ENCODE data around the gene BLZF1.
A peak's percentile ranks its signal among the peaks of the same experiment; 100 is the strongest.
"Not testable (repeated sequence)": the region's sequence is repeated elsewhere in the genome, so short reads cannot be mapped to it uniquely, and the experiment has no call there.

Gene BLZF1

DNA sequence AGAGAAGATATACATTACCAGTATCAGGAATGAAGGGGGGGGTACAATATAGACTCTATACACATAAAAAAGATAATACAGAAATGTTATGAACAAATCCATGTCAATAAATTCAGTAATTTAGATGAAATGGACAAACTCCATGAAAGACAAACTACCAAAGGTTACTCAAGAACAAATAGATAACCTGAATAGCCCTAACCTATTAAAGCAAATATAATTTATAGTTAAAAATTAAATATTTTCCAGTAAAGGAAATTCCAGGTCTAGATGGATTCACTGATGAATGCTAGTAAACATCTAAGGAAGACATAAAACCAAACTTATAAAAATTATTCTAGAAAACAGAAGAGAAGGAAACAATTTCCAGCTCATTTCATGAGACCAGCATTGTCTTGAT lies 13.2 kb downstream of the BLZF1 start:
- no peak overlapping the region for H3K4me3 ChIP-seq (replicated peaks in 1 of 2; ENCODE audit: low read depth in 2 of 2, low read length in 2 of 2)
- TF ChIP-seq CTCF (IDR thresholded peaks at IDR 0.05; ENCODE audit: low read depth, low read length): no peak
- DNase-seq (ENCODE audit: low read depth in 2 of 2): no peak

- DNase-seq (ENCODE audit: low read depth in 2 of 2): no peak
- TF ChIP-seq CTCF (IDR thresholded peaks at IDR 0.05; ENCODE audit: low read depth, low read length): no peak
- H3K4me3 ChIP-seq (replicated peaks in 1 of 2; ENCODE audit: low read depth in 2 of 2, low read length in 2 of 2): no peak overlapping the region
These were observed 15.5 kb downstream of the BLZF1 start for GRCh38 chr1:169383449-169383848.

DNA sequence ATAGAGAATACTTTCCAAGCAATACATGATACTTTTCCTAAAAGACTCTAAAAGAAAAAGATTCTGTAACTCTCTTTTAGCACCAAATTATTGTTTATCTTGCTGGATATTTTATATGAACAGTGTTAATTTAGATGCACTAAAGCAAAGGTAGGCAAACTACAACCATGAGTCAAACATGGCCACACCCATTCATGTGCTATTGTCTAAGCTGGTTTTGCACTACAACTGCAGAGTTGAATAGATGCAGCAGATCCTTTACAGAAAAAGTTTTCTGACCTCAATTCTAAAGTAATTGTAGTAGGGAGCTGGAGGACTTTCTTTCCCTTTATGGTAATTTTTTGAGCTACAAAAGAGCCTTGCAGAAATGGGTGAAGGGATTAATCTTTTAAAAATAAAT lies 19.4 kb downstream of the BLZF1 start:
- H3K4me3 ChIP-seq (replicated peaks in 1 of 2; ENCODE audit: low read depth in 2 of 2, low read length in 2 of 2): no peak overlapping the region
- TF ChIP-seq CTCF (IDR thresholded peaks at IDR 0.05; ENCODE audit: low read depth, low read length): no peak
- no peak for DNase-seq (ENCODE audit: low read depth in 2 of 2)

DNA sequence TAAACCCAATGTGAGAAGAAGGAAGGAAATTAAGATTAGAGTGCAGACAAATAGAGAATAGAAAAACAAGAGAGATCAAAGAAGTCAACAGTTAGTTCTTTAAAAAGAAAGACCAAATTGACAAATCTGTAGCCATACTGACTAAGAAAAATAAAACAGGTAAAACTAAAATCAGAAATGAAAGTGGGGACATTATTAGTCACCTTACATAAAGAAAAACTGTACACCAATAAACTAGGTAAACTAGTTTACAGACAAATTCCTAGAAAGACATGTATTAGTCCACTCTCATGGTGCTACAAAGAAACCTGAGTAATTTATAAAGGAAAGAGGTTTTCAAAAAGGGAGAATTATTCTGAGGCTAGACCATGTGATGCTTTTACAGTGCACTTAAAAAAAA lies 22.3 kb downstream of the BLZF1 start:
- no peak for DNase-seq (ENCODE audit: low read depth in 2 of 2)
- no peak overlapping the region for H3K4me3 ChIP-seq (replicated peaks in 1 of 2; ENCODE audit: low read depth in 2 of 2, low read length in 2 of 2)
- TF ChIP-seq CTCF (IDR thresholded peaks at IDR 0.05; ENCODE audit: low read depth, low read length): no peak

DNA sequence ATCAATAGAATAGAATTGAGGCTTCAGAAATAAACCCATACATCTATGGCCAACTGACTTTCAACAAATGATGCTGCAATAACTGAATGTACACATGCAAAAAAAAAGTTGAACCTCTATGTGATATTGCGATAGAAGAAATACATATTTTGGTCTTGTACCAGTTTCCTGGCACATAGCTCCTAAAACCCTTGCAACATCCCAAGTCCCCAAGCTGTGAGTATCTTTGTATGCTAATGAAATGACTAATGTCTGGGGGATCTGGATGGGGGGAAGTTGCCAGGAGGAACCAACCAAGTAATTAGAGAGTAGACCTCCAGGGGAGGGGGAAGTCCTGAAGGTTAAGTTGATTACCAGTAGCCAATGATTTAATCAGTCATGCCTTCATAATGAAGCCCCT lies 24.4 kb downstream of the BLZF1 start:
- peak; percentile 18 to 55 for DNase-seq (ENCODE audit: low read depth in 2 of 2)
- no peak overlapping the region for H3K4me3 ChIP-seq (replicated peaks in 1 of 2; ENCODE audit: low read depth in 2 of 2, low read length in 2 of 2)
- no peak for TF ChIP-seq CTCF (IDR thresholded peaks at IDR 0.05; ENCODE audit: low read depth, low read length)

DNA sequence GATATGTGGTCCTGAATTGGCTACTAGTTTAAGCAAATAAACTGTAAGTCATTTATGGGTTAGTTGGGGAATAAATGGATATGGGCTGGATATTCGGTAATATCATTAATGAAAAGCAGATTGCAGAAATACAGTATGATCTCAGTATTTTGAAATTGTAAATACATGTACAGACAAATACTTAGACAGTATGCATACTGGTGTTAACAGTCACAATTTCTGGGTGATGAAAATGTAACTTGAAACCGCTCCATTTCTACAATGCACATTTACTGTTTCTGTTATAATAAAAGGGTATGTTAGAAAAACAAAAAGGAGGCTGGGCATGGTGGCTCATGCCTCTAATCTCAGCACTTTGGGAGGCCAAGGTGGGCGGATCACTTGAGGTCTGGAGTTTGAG lies 28.0 kb downstream of the BLZF1 start:
- no peak for DNase-seq (ENCODE audit: low read depth in 2 of 2)
- no peak for TF ChIP-seq CTCF (IDR thresholded peaks at IDR 0.05; ENCODE audit: low read depth, low read length)

DNA sequence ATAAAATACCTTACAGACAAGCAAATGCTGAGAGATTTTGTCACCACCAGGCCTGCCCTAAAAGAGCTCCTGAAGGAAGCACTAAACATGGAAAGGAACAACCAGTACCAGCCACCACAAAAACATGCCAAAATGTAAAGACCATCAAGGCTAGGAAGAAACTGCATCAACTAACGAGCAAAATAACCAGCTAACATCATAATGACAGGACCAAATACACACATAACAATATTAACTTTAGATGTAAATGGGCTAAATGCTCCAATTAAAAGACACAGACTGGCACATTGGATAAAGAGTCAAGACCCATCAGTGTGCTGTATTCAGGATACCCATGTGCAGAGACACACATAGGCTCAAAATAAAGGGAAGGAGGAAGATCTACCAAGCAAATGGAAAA lies 34.6 kb downstream of the BLZF1 start:
- DNase-seq (ENCODE audit: low read depth in 2 of 2); H3K4me3 ChIP-seq (replicated peaks in 1 of 2; ENCODE audit: low read depth in 2 of 2, low read length in 2 of 2): not testable (repeated sequence)

More for the DNA sequence above, 28.0 kb downstream of the BLZF1 start:
- no peak overlapping the region for H3K4me3 ChIP-seq (replicated peaks in 1 of 2; ENCODE audit: low read depth in 2 of 2, low read length in 2 of 2)

DNA sequence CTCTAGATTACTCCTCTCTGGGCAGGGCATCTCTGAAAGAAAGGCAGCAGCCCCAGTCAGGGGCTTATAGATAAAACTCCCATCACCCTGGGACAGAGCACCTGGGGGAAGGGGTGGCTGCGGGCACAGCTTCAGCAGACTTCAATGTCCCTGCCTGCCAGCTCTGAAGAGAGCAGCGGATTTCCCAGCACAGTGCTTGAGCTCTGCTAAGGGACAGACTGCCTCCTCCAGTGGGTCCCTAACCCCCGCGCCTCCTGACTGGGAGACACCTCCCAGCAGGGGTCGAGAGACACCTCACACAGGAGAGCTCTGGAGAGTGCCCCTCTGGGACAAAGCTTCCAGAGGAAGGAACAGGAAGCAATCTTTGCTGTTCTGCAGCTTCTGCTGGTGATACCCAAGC lies 40.3 kb downstream of the BLZF1 start:
- not testable (repeated sequence) for H3K4me3 ChIP-seq (replicated peaks in 1 of 2; ENCODE audit: low read depth in 2 of 2, low read length in 2 of 2); DNase-seq (ENCODE audit: low read depth in 2 of 2)
